ELF-1 (cell line): ENCODE data around the gene HDAC9.
"Not testable (repeated sequence)": the region's sequence is repeated elsewhere in the genome, so short reads cannot be mapped to it uniquely, and the experiment has no call there.

Experiments used
- DNase-seq: peaks from one replicate; pipeline ENCODE4 v3.0.0-alpha.2; 2016; ENCODE audit warnings: low read depth, low spot score

HDAC9 gene

GRCh38 chr7:18721429-18721828 is 225.9 kb downstream of the HDAC9 start:
- no peak for DNase-seq

GRCh38 chr7:18724318-18724717 is 228.8 kb downstream of the HDAC9 start:
- DNase-seq = no peak

GRCh38 chr7:18727115-18727870 is 231.7 kb downstream of the HDAC9 start:
- peak; percentile 15 for DNase-seq

- not testable (repeated sequence) for DNase-seq
These were observed 240.5 kb downstream of the HDAC9 start for GRCh38 chr7:18736012-18736411.

- no peak for DNase-seq
These were observed 245.0 kb downstream of the HDAC9 start for GRCh38 chr7:18740579-18740988.

- no peak for DNase-seq
These were observed 258.5 kb downstream of the HDAC9 start for GRCh38 chr7:18753972-18754610.

- no peak for DNase-seq
These were observed 259.2 kb downstream of the HDAC9 start for GRCh38 chr7:18754766-18755165.

GRCh38 chr7:18755793-18756192 is 260.2 kb downstream of the HDAC9 start:
- no peak for DNase-seq

- no peak for DNase-seq
These were observed 261.0 kb downstream of the HDAC9 start for GRCh38 chr7:18756378-18757050.

GRCh38 chr7:18760046-18760445 is 264.5 kb downstream of the HDAC9 start:
- DNase-seq = no peak

- no peak for DNase-seq
These were observed 265.3 kb downstream of the HDAC9 start for GRCh38 chr7:18760631-18761445.

- no peak for DNase-seq
These were observed 266.6 kb downstream of the HDAC9 start for GRCh38 chr7:18762189-18762588.

GRCh38 chr7:18768256-18768655 is 272.7 kb downstream of the HDAC9 start:
- DNase-seq = no peak

GRCh38 chr7:18770154-18770811 is 274.7 kb downstream of the HDAC9 start:
- DNase-seq = no peak

- DNase-seq = peak; percentile 8
These were observed 275.3 kb downstream of the HDAC9 start for GRCh38 chr7:18770822-18771221.

GRCh38 chr7:18771834-18772566 is 276.5 kb downstream of the HDAC9 start:
- DNase-seq = no peak

GRCh38 chr7:18772567-18772965 is 277.0 kb downstream of the HDAC9 start:
- DNase-seq = no peak

- no peak for DNase-seq
These were observed 281.8 kb downstream of the HDAC9 start for GRCh38 chr7:18777314-18777713.

- no peak for DNase-seq
These were observed 283.0 kb downstream of the HDAC9 start for GRCh38 chr7:18778594-18778993.

GRCh38 chr7:18780266-18780665 is 284.7 kb downstream of the HDAC9 start:
- DNase-seq = no peak

- DNase-seq = no peak
These were observed 285.4 kb downstream of the HDAC9 start for GRCh38 chr7:18780938-18781337.
